Neural cell (in vitro differentiated cells): ENCODE measurements around the gene CTPS2. TPM values are rescaled to one million over a fixed set of nuclear protein-coding genes. Genes with fewer than 3 reads are reported as not detected.

Experiments used
- H2AFZ ChIP-seq: fragments of 200-600, 300-800 bp; sonication (generic), shearing (Covaris generic); 2 replicates; pipeline ENCODE4 v1.6.0; 2014; ENCODE audit warnings: low read depth, mild to moderate bottlenecking, antibody characterized with exemption, low read length, moderate library complexity
- H3F3A ChIP-seq: fragments of 200-600 bp; shearing (Covaris generic); 2 replicates; pipeline ENCODE4 v1.6.1; 2016; ENCODE audit warnings: mild to moderate bottlenecking, moderate library complexity, mixed read lengths, antibody characterized with exemption, low read length; ENCODE audit not compliant: insufficient read depth, poor library complexity, severe bottlenecking
- H3K27ac ChIP-seq: fragments of 200-600, 300-800 bp; sonication (generic), shearing (Covaris generic); 2 replicates; pipeline ENCODE4 v1.5.1; 2014; ENCODE audit warnings: mild to moderate bottlenecking, low read length, moderate library complexity
- H3K27me3 ChIP-seq: fragments of 300-800, 200-600 bp; sonication (generic), shearing (Covaris generic); 2 replicates; pipeline ENCODE4 v1.6.0; 2014; ENCODE audit warnings: mild to moderate bottlenecking, low read depth, low read length, moderate library complexity; ENCODE audit not compliant: insufficient read depth
- H3K36me3 ChIP-seq: fragments of 300-800, 200-600 bp; sonication (generic), shearing (Covaris generic); 2 replicates; pipeline ENCODE4 v1.5.1; 2014; ENCODE audit warnings: mild to moderate bottlenecking, antibody characterized with exemption, low read length, moderate library complexity; ENCODE audit not compliant: insufficient read depth
- H3K4me2 ChIP-seq: fragments of 300-800, 200-600 bp; sonication (generic), shearing (Covaris generic); 2 replicates; pipeline ENCODE4 v1.6.0; 2014; ENCODE audit warnings: mild to moderate bottlenecking, low read length
- H3K4me3 ChIP-seq: fragments of 300-800, 200-600 bp; sonication (generic), shearing (Covaris generic); 2 replicates; pipeline ENCODE4 v1.5.1; 2014; ENCODE audit warnings: mild to moderate bottlenecking, low read length, moderate library complexity
- H3K79me2 ChIP-seq: fragments of 200-600 bp; shearing (Covaris generic); replicated peaks from 2 replicates; pipeline ENCODE4 v1.6.0; 2014; ENCODE audit warnings: mild to moderate bottlenecking, low read length, moderate library complexity; ENCODE audit not compliant: insufficient read depth
- H3K9ac ChIP-seq: fragments of 300-800, 200-600 bp; sonication (generic), shearing (Covaris generic); 2 replicates; pipeline ENCODE4 v1.6.1; 2016; ENCODE audit warnings: mild to moderate bottlenecking, low read length, mixed read lengths
- H3K9me2 ChIP-seq: fragments of 200-600 bp; shearing (Covaris generic); 2 replicates; pipeline ENCODE4 v1.6.1; 2016; ENCODE audit warnings: mild to moderate bottlenecking, low read length, mixed read lengths; ENCODE audit not compliant: insufficient read depth
- H3K9me3 ChIP-seq: fragments of 200-600, 300-800 bp; sonication (generic), shearing (Covaris generic); 2 replicates; pipeline ENCODE4 v1.6.1; 2016; ENCODE audit warnings: mild to moderate bottlenecking, mixed run types, low read length, moderate library complexity, mixed read lengths
- H4K20me1 ChIP-seq: fragments of 200-600 bp; shearing (Covaris generic); 2 replicates; pipeline ENCODE4 v1.6.1; 2016; ENCODE audit warnings: mild to moderate bottlenecking, mixed run types; ENCODE audit not compliant: insufficient read depth
- CTCF ChIP-seq: fragments of 450-650 bp; IDR thresholded peaks from 2 replicates; pipeline ENCODE4 v1.5.1; 2014; ENCODE audit warnings: antibody characterized with exemption, mild to moderate bottlenecking, moderate library complexity; ENCODE audit not compliant: poor library complexity, severe bottlenecking
- EP300 ChIP-seq: fragments of 450-650 bp; conservative IDR thresholded peaks from 2 replicates; pipeline ENCODE4 v1.6.1; 2014; ENCODE audit warnings: antibody characterized with exemption, mild to moderate bottlenecking, moderate library complexity; ENCODE audit not compliant: poor library complexity, severe bottlenecking
- EZH2 ChIP-seq: fragments of 200-600, 300-800 bp; shearing (Covaris generic), sonication (generic); IDR thresholded peaks from 2 replicates; pipeline ENCODE4 v1.6.1; 2014; ENCODE audit warnings: antibody characterized with exemption, low read length, borderline replicate concordance, mild to moderate bottlenecking; ENCODE audit not compliant: insufficient read depth, poor library complexity, severe bottlenecking
- MXI1 ChIP-seq: fragments of 450-650 bp; conservative IDR thresholded peaks from 2 replicates; pipeline ENCODE4 v1.6.1; 2014; ENCODE audit warnings: antibody characterized with exemption, mild to moderate bottlenecking; ENCODE audit not compliant: poor library complexity, severe bottlenecking
- POLR2AphosphoS5 ChIP-seq: IDR thresholded peaks from 2 replicates; pipeline ENCODE4 v1.6.1; 2012
- RAD21 ChIP-seq: fragments of 450-650 bp; conservative IDR thresholded peaks from 2 replicates; pipeline ENCODE4 v1.6.1; 2014; ENCODE audit warnings: antibody characterized with exemption, mild to moderate bottlenecking, moderate library complexity
- REST ChIP-seq: IDR thresholded peaks from 2 replicates; pipeline ENCODE4 v1.6.1; 2012; ENCODE audit warnings: borderline replicate concordance
- SMC3 ChIP-seq: fragments of 450-650 bp; conservative IDR thresholded peaks from 2 replicates; pipeline ENCODE4 v1.6.1; 2014; ENCODE audit warnings: antibody characterized with exemption, mild to moderate bottlenecking, moderate library complexity; ENCODE audit not compliant: poor library complexity
- TAF1 ChIP-seq: IDR thresholded peaks from 2 replicates; pipeline ENCODE4 v1.6.1; 2012; ENCODE audit warnings: low read depth
- polyA plus RNA-seq: library from polyadenylated mRNA; depleted of rRNA; stranded (reverse); fragments of >200 nt; gene quantifications from 2 replicates; pipeline ENCODE4 v1.2.3, GENCODE V29; 2014

CTPS2 gene
- polyA plus RNA-seq, 1 donor from 2014 or later, result 17.1 TPM

GRCh38 chrX:16579517-16579916 lies 133.0 kb downstream of the CTPS2 start:
- no peak overlapping the region for H3K4me2 ChIP-seq

GRCh38 chrX:16578218-16578617 lies 134.3 kb downstream of the CTPS2 start:
- Histone ChIP-seq H3K4me2 (no peak overlapping the region), H3K79me2 (no peaks in the 10 kb centered on the region), H2AFZ (no peak overlapping the region), H3K9me2 (no peaks in the 10 kb centered on the region), H3K27ac (no peak overlapping the region), H3K36me3 (no peaks in the 10 kb centered on the region), H3K27me3 (no peaks in the 10 kb centered on the region), H4K20me1 (no peaks in the 10 kb centered on the region), H3F3A (no peaks in the 10 kb centered on the region), H3K4me3 (no peak overlapping the region), H3K9ac (no peak overlapping the region), H3K9me3 (no peaks in the 10 kb centered on the region)
- TF ChIP-seq TAF1 (no peak), RAD21 (no peak), REST (no peak), CTCF (no peak), POLR2AphosphoS5 (no peak), MXI1 (no peak), EP300 (no peak)

More at GRCh38 chrX:16579517-16579916, 133.0 kb downstream of the CTPS2 start:
- Histone ChIP-seq H3K27ac (no peak overlapping the region), H3K9me3 (no peaks in the 10 kb centered on the region), H2AFZ (no peak overlapping the region), H3K36me3 (no peaks in the 10 kb centered on the region), H3K79me2 (no peaks in the 10 kb centered on the region), H3K27me3 (no peaks in the 10 kb centered on the region), H3K9me2 (no peaks in the 10 kb centered on the region), H3F3A (no peaks in the 10 kb centered on the region), H4K20me1 (no peaks in the 10 kb centered on the region), H3K9ac (no peak overlapping the region), H3K4me3 (no peak overlapping the region)
- TF ChIP-seq EZH2, result no peak
- TF ChIP-seq EP300, result no peak
- TF ChIP-seq CTCF, result no peak
- no peak for TF ChIP-seq POLR2AphosphoS5
- no peak for TF ChIP-seq RAD21
- no peak for TF ChIP-seq MXI1
- TF ChIP-seq SMC3, result no peak
- TF ChIP-seq TAF1, result no peak
- TF ChIP-seq REST, result no peak
